Activated naive CD4-positive, alpha-beta T cell treated with Interleukin-2 at 50 U/mL for 16 hours (primary cell): ENCODE data around the gene ABCB9.

Source experiments
- DNase-seq: peaks from one replicate; pipeline ENCODE4 v3.0.0-alpha.2; 2020

The ABCB9 gene

GRCh38 chr12:122981587-122982476 lies 15.6 kb upstream of the ABCB9 start:
- no peak for DNase-seq

- no peak for DNase-seq
These were observed 14.8 kb upstream of the ABCB9 start for GRCh38 chr12:122981036-122981471.

- DNase-seq: peak; percentile 65
These were observed 14.1 kb upstream of the ABCB9 start, which contains the start of gene ARL6IP4 for GRCh38 chr12:122980183-122981035. ARL6IP4 (plus strand) TSS chr12:122980681; CDS start chr12:122981140, 459 bp downstream.

GRCh38 chr12:122979908-122980182 lies 13.6 kb upstream of the ABCB9 start:
- DNase-seq: no peak

GRCh38 chr12:122979001-122979907 lies 13.0 kb upstream of the ABCB9 start:
- no peak for DNase-seq

GRCh38 chr12:122978507-122978955 lies 12.3 kb upstream of the ABCB9 start:
- no peak for DNase-seq

- no peak for DNase-seq
These were observed 11.6 kb upstream of the ABCB9 start for GRCh38 chr12:122977655-122978392.

- no peak for DNase-seq
These were observed 10.9 kb upstream of the ABCB9 start for GRCh38 chr12:122977153-122977552.

- DNase-seq: no peak
These were observed 10.3 kb upstream of the ABCB9 start for GRCh38 chr12:122976648-122976975.

- DNase-seq: no peak
These were observed 9.8 kb upstream of the ABCB9 start for GRCh38 chr12:122975790-122976647.

GRCh38 chr12:122974892-122975789 lies 8.9 kb upstream of the ABCB9 start, which contains the start of gene OGFOD2:
OGFOD2 (plus strand) TSS chr12:122975244; CDS start chr12:122975252, 8 bp downstream.
- peak; percentile 95 for DNase-seq

GRCh38 chr12:122974274-122974891 lies 8.1 kb upstream of the ABCB9 start:
- peak; percentile 99 for DNase-seq

- DNase-seq: no peak
These were observed 3.4 kb upstream of the ABCB9 start for GRCh38 chr12:122969676-122970075.

GRCh38 chr12:122968104-122968503 lies 1.8 kb upstream of the ABCB9 start:
- no peak for DNase-seq

GRCh38 chr12:122966743-122967550 lies 684 bp upstream of the ABCB9 start:
- DNase-seq: no peak

GRCh38 chr12:122965321-122965751 lies 927 bp downstream of the ABCB9 start:
- no peak for DNase-seq

- no peak for DNase-seq
These were observed 1.6 kb downstream of the ABCB9 start for GRCh38 chr12:122964439-122965257.

GRCh38 chr12:122963941-122964265 lies 2.4 kb downstream of the ABCB9 start:
- no peak for DNase-seq
